CD4-positive, alpha-beta T cell treated with Interleukin-4 for 1 hour (primary cell): ENCODE measurements around the gene PLXNB1.

Experiments
- DNase-seq, 2 donors: peaks; one replicate each; pipeline ENCODE4 v3.0.0-alpha.2; 2020 to 2022

The PLXNB1 gene

DNA sequence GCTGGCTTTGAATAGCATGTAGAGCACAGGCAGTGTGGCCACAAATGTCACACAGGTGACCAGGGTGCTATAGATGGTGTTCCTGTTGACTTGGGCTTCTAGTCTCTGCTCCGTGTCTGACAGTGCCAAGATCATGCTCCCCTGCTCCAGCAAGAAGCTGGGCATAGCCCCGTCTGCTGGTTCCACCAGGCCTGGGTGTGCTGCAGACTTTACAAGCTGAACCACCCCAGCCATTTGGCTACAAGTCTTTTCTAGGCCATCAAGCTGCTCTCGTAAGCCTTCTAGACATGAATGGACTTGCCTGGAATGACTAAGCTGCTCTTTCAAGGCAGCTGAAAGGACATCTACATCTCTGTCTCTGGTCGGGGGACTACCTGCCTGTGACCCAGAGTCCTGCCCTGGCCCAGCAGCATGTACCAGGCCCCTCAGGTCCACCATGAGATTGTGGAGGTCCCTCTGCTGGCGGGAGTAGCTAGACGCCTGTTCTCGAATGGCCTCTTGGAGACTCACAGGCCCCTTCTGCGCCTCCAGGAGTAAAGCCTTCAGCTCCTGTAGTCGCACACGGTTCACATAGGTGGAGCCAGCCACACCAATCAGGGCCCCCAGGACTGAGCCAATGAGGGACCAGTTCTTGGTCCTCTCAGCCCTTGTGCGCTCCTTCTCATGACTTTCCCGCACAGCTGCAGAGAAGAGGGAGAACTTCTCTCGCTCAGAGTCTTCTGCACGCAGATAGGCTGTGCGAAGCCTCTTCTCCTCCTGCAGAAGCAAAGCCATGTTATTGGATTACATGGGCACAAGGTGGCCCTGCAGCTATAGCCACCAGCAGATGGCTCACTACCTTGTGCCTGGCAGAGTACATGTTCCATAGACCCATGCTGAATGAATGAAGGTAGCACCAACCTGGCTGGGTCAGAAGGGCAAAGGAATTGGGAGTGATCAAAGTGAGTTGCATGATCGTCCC lies 2.8 kb upstream of the PLXNB1 start:
- no peak for DNase-seq

DNA sequence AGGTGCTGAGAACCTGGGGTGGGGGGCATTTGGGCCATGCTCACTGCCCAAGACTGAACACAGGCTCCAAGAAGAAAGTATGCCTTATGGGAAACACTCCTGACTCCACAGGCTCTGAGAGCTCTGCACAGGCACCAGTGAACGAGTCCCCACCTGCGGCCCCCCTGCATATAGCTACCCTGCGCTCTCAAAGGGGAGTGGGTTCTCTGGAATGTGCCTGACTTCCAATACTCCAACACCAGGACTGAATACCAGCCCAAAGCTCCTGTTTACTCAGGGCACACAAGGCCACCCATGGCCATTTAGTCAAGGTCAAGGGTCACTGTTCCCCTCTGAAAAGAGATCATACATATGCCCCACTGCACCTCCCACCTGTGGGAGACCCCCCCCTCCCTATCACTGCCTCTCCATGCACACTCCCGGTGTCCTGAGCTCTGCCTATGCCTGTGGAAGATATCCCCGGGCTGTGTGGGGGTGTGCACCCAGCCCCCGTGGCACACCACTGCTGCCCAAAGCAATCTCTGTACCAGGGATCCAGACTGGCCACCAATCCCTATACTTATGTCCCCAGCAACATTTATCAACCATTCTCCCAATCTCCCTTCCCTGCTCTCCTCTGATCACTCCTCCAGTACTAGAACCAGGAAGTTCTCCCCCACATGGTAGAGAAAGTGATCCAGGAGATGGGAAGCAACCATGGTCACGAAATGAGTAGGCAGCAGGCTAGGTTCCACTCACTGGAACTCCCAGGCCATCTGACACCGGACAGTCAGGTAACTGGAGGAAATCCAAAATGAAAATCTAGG lies 1.5 kb upstream of the PLXNB1 start:
- DNase-seq, result no peak

DNA sequence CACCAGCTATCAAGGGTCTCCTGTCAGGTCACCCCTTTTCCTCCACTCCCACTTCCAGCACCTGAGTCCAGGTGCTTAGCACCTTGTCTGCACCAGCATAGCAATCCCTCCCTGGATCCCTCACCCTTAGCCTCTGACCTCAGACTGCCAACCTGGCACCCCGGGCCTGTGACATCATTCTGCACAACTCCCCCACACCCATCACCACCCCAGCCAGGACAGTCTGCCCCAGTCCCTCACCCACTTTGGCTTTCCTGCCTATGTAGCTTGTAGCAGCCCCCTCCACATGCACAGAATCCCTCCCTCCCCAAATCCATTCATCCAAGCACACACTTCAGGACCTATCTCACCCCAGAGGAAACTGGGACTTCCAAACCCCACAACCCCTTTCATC lies 819 bp upstream of the PLXNB1 start:
- no peak for DNase-seq

DNA sequence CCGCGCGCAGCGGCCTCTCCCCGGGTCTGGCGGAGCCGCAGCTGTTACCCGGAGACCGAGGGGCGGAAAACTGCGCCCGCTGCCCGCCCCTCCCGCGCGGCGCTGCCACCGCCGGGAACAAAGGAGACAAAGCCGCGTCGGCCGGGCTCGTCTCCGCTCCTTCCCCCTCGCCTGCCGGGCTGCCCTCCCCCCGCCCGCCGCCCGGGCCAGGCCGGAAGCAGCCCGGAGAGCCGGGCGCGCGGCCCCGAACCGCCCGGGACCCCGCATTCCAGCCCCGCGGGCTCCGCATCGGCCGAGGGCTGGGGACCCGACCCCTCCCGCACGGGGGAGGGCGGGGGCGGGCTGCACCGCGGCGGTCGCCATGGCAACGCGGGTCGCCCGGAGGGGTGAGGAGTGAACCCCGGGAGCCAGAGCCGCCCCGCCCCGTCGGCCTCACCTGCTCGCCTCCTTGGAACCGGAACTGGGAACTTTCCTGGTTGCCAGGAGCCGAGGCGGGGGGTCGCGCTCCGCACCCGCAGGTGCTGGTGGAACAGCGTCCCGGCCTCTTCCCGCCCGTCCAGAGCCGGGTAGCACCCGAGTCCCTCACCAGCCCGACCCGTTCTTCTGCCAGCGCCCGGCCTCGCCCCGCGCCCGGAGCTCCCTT lies 448 bp downstream of the PLXNB1 start:
- peak; percentile 58 to 69 for DNase-seq

DNA sequence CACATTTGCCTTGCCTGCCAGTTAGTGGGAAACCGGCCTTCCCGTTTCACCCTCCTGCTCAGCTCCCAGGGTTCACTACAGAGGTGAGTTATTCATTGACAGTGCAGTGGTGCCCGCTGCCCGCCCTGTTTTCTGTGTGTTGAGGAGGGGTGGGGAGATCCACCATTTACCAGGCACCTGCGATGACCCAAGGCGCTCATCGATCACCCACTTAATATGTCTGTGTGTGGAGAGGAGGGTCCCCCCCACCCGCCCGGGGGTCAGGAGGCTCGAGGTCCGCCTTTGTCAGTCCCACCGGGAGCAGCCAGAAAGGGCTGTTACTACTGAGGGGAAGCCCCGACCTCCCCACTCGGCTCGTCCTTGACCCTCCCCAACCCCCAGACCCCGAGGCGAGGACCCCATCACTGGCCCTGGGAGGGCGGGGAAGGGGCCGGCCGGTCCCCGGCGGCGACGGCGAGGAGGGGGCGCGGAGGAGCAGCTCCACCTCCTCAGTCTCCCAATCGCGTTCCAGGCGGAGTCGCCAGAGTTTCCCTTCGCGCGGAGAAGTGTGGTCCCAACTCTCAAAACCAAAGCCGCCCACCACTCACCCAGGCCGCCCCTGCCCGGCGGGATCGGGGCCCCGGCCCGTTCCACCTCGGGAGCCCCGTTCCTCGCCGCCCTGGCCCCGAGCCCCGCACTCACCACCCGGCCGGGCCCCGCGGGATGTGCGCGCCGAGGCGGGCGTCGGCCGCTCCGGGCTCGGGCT lies 1.1 kb downstream of the PLXNB1 start:
- DNase-seq, result no peak

DNA sequence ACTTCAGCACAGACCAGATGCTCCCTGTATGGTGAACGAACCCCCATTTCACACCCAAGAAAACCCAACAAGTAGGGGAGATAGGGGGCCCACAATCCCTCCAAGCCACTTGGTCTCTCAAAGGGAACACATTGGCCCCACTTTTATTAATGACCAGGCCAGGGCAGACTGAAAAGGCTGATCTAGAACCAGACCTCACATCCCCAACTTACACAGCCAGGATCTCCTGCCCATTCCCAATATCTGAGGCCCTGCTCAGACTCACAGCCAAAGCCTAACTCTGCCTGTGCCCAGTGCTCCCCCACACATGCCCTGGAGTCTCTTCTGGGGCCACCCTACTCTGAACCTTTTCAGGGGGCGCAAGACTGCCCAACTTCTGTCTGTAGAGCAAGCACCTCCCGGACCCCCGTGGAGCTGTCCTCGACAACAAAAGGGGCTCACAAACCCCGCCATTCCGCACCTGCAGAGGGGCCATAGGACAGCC lies 1.8 kb downstream of the PLXNB1 start:
- no peak for DNase-seq

DNA sequence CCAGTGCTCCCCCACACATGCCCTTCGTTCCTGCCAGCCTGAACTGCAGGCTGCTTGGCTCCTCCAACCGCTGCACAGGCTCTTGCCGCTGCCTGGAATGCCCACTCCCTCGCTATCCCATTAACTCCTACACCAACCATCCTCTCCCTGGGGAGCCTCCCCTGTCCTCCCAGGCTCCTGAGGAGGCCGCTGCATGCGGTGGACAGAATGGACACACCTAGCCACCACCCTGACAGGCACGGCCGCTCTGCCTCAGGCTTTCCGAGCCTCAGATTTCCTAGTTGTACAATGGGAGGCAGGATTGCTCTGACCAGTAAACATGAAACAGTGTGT lies 2.3 kb downstream of the PLXNB1 start:
- DNase-seq, result no peak

DNA sequence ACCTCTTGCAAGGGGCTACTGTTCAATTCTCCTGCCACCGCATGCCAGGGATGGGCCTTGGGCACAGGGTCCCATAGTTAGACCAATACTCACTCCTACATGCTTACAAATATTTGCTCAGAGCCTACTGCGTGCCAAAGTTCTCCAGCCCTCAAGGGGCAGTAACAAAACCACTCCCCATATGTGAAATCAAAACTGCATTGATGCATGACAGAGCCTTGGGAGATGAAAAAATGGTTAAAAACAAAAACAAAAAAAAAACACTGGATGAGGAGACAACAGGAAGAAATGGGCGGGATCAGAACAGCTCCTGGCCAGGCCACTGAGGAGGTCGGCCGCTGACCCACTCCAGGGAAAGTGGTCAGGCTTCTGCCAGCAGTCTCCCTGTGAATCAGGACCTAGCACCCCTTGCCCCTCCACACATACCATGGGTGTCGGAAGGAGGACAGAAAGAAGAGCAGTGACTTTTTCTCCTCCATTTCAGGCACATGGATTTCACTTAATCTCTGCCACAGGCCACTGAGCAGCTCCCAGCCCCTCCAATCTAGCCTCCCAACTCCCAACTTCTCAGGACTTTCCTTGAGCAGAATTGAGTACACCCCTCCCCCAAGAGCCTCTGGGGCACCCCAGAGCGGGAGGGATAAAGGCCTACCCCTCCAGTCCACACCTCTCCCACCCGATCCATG lies 2.8 kb downstream of the PLXNB1 start:
- no peak for DNase-seq

DNA sequence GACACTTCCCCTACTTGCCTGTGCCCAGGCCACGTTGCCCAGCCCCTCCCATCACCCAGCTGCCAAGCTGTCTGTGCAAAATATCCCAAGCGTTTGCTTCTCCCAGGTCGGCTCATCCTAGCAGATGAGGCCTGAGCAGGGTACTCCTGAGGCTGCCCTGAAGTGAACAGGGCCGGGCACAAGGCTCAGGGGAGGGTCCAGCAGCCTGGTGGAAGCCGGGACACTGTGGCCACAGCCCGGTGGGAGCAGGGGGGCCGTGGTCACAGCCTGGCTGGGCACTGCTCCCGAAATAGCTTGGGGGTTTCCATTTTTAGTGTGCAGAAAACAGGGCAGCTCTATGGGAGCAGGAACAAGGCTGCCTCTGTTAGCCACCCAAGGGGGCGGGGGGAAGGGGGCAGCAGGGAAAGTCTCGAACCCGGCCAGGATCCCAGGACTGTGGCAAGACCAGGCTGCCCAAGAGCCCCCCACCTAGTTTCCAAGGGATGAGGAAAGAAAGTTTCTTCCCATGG lies 3.4 kb downstream of the PLXNB1 start:
- DNase-seq, result no peak

DNA sequence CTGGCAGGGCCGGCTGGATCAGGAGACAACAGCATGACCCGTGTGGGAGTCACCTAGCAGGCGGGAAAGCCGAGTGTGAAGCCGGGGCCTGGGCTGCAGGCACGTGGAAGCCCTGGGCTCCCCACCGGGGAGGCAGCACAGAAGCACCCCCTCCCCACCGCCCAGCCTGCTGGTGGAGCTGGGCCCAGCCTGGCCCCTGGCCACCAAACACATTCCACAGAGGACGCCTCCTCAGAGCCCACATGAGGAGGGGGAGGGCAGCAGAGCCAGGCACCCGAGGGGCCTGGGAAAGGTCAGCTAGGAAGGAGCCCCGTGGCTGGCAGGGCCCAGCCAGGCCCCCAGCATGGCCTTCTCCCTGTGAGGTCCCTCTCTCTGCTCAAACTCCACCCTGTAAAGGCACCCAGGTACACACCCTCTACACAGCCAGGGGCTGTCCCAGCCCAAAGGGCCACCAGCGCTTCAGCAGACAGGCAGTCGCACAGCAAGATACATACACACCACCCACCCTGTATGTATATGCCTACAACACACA lies 4.5 kb downstream of the PLXNB1 start:
- no peak for DNase-seq

DNA sequence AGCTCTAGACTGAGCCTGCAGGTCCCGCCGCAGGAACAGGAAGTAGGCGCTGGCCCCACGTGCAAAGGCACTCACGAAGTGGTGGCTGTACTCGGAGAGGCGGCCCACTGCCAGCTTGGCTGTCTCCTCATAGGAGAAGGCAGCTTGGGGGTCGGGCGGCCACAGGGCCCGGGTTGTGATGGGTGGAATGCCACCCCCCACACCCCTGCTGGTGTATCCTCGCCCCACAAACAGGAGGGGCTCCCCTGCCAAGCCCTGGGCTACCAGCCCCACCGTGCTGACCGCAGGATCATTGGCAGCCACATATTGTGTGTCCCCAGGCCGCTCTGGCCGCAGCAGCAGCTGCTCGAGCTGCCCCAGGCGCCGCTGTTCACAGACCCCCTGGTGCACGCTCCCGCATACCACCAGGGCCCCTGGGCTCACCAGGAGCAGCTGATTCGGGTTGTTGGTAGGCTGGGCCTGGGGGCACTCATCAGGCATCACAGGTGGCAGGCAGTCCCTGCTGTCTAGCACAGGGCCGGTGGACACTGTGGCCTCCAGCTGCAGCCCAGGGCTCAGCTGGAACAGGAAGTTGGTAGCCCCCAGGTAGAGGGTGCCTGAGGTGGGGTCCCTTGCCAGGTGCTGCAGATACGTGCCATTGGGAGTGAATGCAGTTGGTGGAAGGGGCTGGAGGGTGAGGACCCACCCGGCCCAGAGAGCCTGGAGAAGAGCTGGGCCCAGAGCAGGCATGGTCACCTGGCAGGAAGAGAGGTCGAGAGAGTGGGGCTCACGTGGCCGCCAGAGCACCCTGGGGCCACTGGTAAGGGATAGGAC lies 5.8 kb downstream of the PLXNB1 start:
- DNase-seq, result no peak

DNA sequence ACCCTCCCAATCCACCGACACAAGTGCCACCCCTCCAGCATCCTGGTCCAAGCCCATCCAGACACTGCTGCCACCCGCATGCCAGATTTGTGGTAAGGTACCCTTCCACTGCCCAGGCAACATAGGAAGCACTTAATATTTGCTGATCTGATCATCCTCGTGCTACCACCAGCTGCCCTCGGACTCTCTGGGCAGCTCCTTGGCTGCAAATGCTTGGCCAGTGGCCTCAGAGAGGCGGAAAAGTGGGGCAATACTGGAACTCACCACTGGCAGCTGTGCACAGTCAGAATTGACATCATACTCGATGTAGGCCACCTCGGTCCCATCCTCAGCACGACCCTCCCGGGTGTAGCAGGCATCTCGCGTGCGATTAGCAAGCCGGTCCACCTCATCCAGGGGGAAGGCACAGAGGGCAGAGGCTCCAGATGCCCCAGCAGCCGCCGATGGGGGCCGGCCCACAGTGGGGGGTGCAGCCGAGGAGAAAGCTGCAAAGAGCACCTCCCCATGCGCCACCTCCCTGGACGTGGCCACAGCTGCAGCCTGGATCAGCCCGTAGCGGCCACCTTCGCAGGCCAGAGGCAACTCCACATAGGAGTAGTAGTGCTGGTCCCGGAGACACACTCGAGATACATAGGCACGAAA lies 6.5 kb downstream of the PLXNB1 start:
- no peak for DNase-seq

DNA sequence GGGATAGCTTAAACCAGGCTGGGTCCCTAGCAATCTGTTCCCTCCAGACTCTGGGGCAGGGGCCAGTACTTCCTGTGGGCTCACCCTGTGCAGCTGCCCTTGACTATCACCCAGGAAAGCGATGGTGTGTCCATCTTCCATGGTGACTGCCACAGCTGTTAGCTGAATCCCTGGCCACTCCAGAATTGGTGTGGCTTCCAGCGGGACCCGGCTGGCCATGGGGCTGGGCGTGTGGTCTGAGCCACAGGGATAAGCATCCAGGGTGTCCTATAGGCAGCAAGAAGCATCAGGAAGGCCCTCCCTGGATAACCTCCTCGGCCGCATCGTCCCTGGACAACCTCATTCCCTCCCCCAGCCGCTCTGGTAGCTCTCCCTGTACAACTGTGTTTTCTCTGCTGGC lies 7.2 kb downstream of the PLXNB1 start:
- no peak for DNase-seq

DNA sequence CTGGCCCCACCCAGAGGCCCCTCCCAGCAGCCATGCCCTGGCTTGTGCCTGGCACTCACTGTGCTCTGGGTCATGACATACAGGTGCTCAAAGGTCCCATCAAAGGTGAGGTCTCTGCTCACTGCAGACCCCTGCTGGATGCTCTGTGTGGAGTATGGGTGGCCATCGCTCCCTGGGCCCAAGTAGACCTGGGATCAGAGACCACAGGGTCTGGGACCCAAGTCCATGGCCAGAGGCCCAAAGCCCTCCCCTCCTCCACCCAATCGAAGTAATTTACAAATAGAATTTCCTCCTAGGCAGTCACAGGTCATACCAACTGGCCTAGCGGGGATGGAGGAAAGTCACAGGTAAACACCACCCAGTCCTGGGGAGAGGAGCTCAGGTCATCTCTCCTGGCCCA lies 7.6 kb downstream of the PLXNB1 start:
- DNase-seq, result no peak

DNA sequence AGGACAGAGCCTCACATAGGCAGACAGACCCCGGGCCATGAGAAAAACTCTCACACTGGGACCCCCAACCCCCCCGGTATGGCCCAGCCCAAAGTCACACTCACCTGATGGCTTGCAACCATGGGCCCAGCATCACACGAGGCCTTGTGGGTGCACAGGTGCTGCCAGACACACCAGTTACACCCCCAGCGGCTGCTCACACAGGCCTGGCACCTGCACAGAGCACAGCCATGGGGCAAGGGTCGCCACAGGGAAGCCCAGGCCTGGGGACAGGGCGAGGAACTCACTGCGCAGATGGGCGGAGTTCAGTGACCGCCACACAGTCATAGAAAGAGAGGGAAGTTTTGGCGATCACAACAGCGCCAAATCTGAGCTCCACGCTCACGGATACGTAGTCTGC lies 9.3 kb downstream of the PLXNB1 start:
- no peak for DNase-seq

DNA sequence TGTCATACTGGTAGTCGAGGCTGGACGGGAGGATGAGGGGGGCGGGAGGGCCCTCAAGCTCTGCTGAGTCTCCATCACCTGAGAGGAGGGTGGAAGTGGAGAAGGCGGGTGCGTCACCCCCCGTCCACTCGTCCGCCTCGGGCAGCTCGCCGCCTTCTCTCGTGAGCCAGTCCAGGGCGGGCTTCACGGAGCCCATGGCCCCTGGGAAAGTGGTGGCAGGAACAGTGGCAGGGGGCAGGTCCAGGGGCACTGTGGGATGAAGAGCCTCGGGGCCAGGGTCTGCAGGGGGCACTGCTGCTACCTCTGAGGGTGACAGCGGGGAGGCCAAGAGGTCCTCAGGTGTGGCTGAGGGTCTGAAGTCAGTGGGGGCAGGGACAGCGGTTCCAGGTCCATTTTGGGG lies 10.3 kb downstream of the PLXNB1 start:
- DNase-seq, result no peak

DNA sequence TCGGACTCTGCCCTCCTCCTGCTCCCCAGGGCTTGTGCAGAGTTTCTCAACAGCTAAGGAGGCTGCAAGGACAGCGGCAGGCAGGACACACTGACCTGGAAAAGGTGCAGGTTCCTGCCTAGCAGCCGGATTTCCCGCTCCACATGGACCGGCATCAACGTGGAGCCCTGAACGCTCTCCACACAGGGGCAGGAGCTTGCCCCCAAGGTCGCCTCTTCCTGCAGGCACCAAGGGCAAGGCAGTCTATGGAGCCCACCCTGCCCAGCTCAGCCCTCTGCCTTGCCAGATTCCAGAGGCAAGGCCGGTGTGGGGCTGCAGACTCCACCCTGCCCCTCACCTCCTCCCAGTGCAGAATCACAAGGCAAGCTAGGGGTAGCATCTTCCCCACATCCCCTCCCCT lies 10.7 kb downstream of the PLXNB1 start:
- no peak for DNase-seq

DNA sequence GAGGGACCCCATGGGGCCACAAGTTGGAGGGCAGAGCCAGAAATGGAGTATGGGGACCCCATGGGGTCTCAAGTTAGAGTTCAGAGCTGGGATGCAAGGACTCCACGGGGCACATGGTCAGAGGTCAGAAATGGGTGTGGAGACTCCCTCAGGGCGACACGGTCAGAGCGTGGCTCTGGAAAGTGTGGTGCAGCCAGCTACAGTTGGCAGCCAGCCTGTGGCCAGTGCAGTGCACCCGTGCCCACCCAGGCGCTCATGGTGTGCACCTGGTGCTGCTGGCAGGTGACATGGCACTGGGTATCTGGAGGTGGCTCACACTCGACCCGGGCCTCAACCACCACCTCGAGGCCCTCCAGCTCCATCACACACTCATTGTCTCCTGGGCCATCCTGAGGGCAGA lies 11.2 kb downstream of the PLXNB1 start:
- DNase-seq, result no peak

DNA sequence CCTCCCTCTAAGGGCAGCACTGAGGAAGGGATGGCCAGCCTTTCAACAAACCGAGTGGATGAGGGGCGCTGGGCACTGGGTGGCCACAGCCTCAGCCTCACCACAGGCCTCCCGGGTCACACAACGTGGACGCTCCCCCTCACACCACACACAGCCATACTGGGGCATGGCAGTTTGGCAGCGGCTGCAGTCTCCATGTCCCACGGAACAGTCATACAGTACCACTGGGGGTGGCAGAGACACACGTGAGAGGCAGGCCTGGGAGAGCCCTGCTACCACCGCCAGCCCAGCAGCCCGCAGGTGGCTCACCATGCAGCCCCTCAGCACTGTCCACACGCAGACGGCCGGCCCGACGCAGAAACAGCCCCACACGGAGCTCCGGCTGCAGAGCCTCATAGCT lies 11.7 kb downstream of the PLXNB1 start:
- no peak for DNase-seq

DNA sequence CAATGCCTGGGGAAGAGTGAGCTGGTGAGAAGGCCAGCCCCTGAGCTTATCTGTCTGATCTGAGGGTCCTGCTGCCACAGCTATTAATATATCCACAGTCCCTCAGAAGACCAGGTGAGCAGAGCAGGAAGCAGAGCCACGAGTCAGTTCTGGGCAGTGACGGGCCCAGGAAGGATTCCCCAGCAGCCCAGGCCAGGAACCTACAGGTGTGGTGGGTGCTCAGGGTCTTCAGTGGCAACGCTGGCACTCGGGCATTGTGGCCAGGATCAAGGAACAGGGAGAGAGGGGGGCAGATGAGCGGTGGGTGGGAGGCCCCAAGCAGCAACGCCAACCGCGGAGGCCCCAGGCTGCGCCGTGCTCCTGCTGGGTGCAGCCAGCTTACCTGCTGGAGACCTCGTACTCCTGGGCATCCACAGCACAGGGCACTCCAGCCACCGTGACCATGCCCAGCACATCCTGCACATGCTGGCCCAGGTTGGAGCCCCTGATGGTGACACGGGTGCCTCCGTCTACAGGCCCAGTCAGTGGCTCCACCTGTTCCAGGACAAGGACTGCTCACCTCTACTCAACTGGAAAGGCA lies 12.3 kb downstream of the PLXNB1 start:
- no peak for DNase-seq
